GM18517 (cell line): Measurements from ENCODE around the gene RPGRIP1L.
A peak's percentile ranks its signal among the peaks of the same experiment; 100 is the strongest.

Experiments
- ATAC-seq: cut with Tn5 transposase; IDR thresholded peaks from one replicate; pipeline ENCODE4 v1.9.1; 2021; ENCODE audit warnings: mild to moderate bottlenecking, moderate library complexity; ENCODE audit not compliant: unreplicated experiment

The RPGRIP1L gene

GRCh38 chr16:53703590-53704444 is at the start of gene RPGRIP1L, which contains the start of gene FTO:
TSS of gene RPGRIP1L (minus strand) at chr16:53703859. CDS start at chr16:53700723, 3,136 bp downstream.
TSS of gene FTO (plus strand) at chr16:53704156.
- peak; percentile 99 for ATAC-seq

GRCh38 chr16:53753431-53753830 is 49.8 kb upstream of the RPGRIP1L start:
- ATAC-seq: no peak

- no peak for ATAC-seq
Observed at GRCh38 chr16:53752560-53752959, 48.9 kb upstream of the RPGRIP1L start.

- ATAC-seq: no peak
Observed at GRCh38 chr16:53745753-53746266, 42.2 kb upstream of the RPGRIP1L start.

DNA sequence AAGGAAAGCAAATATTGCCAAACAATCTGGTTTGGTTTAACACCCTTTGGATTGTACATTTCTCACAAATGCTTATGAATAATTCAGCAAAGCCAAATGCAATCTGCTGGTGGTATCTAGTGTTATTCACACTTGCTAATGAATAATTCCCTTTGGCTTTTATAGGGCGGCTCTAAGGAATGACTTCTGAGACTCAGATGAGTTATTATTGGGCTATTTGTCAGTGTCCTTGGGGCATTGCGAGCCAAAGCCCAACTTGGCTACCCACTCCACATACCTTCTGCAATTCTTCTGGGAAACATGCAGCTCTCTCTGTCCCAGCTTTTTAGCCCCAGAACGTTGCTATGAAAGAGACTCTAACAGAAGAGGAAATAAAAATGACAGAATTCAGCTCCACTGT is 41.4 kb upstream of the RPGRIP1L start:
- no peak for ATAC-seq

- ATAC-seq: no peak
Observed at GRCh38 chr16:53744449-53744848, 40.8 kb upstream of the RPGRIP1L start.

DNA sequence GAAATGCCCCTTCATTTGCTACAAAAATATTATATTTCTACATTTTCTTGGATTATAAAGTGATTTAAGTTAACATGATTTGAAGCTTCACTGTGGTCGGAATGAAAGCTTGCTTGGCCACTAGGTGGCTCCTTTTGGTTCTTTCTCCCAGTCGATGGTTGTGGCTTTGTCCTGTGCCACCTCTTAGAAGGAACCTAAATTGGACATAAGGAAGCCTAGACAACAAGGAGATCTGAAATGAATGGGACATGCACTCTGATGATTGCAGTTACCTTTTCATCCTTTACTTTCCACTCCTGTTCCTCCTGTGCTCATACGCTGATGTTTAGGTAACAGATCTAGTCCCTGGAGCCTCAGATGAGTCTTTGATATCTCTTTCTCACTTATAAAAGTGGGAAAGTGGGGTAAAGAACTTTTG is 39.5 kb upstream of the RPGRIP1L start:
- ATAC-seq: no peak

DNA sequence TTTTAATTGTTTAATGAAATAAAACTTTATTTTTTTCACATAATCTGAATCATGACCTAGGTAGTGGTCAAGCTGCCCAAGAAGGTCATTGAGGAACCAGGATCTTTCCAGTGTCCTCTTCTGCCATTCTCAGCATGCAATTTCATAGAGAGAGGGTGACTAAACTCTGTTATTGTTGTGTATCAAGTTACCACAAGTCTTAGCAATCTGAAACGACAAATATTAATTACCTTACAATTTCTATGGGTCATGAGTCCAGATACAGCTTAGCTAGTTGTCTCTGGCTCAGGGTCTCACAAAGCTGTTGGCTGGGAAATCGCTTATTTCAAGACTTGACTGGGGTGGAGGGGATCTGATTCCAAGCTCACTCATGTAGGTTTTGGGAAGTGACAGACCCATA is 37.9 kb upstream of the RPGRIP1L start:
- no peak for ATAC-seq

DNA sequence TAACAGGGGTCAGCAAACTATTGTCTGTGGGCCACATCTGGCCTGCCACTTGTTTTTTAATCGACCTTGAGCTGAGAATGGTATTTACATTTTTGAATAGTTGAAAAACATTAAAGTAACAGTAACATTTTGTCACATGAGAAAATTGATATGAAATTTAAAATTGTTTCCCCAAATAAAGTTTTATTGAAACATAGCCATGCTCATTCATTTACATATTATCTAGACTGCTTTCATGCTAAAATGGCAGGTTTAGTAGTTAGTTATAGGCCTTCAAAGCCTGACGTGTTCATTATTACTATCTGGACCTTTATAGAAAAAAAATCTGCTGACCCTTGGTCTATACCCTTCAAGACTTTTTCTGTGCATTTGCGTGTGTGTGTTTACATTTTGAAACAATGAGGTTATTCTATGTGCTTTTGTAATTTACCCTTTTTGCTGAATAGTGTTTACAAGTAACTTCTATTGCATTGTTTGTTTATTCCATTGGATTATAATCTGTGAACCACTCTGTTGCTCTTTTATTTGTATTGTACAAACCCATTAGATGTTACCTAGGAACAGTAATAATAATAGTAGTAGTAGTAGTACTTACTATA is 37.4 kb upstream of the RPGRIP1L start:
- no peak for ATAC-seq

- ATAC-seq: no peak
Observed at GRCh38 chr16:53740476-53740875, 36.8 kb upstream of the RPGRIP1L start.

- ATAC-seq: no peak
Observed at GRCh38 chr16:53737552-53737951, 33.9 kb upstream of the RPGRIP1L start.

GRCh38 chr16:53736297-53736696 is 32.6 kb upstream of the RPGRIP1L start:
- ATAC-seq: no peak

DNA sequence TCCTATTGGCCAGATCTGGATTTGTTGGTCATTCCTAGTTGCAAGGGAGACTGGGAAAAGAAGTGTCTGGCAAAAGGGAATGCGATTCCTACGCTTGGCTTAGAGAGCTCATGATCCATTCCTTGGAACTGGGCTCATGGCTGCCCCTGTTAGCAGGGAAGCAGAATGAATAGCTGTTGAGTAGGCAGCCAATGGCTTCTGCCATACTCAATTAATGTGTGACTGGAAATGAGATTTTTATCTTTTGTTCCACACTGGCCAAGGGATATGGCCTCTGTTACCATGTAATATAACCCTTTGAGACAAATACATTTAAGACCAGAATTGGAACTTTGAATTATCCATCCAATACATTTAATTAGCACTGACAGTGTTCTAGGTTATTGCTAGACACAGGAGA is 31.2 kb upstream of the RPGRIP1L start:
- ATAC-seq: no peak

DNA sequence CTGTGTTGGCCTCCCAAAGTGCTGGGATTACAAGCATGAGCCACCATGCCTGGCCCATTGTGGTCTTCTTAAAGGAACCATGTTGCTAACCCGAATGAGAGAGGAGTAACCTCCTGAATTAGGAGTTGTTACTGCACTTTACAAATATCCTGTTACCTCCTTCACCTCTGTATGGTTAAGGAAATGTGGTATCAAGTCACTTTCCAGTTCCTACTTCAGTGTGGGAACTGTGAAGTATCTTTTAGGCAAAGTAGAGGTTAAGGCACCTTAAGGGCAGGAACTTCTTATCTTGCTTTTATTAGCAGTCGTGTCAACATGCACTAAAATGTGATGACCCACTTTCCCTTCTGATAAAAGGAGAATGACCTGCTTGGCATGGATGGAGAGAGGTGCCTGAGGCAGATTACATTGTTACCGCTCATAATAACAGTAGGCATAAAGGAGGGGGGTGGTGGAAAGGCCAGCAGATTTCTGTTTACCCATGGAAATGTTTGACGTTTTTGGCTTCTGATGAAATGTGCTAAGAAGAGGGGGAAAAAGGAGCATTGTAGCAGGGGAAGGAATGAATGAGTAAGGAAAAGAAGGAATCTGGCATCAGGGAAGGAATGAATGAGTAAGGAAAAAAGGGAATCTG is 28.8 kb upstream of the RPGRIP1L start:
- ATAC-seq: no peak

DNA sequence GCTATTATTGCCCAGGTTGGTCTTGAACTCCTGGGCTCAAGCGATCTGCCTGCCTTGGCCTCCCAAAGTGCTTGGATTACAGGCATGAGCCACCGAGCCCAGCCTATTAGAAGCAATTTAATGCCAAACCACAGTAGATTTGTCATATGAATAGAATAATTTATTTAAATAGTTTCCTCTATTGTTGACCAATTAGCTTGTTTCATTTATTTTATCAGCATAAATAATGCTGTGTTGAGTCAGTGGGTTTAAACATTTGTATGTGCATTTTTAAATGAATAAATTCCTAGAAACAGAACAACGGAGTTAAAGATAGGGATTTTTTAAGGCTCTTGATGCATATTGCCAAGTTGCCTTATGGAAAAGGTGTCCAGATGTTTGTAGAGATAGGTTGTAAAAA is 27.0 kb upstream of the RPGRIP1L start:
- no peak for ATAC-seq

DNA sequence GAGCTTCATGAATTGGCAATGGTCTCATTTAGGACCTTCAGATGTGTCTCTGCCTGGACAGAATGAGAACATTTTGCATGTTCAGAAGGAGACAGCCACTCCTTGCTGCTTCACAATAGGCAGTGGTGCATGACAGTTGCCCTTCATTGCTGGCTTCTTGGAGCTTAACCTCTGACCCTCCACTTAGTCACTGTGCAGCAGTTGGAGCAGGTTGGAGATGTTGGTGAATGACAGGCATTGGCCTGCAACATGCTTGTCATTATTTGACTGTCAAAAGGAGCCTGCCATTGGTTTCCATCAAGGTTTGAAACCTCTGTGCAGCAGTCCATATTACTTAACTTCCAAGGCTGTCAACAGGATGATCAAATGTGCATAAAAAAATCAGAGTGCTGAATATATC is 23.0 kb upstream of the RPGRIP1L start:
- no peak for ATAC-seq

DNA sequence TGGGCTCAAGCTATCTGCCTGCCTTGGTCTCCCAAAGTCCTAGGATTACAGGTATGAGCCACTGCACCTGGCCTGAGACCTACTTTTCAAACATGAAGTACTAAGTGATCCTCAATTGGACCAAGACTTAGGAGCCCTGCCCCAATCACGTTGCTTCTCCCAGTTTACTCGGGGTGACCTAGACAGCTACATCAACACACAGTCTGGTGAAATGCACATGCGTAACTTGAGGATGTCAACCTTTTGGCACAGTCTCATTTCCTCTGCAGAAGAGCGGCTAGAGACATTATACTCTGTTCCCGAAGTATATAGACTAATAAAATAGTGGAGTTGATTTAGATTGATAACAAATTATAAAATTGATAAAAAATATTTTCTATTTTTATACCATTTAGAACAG is 17.4 kb upstream of the RPGRIP1L start:
- ATAC-seq: no peak

DNA sequence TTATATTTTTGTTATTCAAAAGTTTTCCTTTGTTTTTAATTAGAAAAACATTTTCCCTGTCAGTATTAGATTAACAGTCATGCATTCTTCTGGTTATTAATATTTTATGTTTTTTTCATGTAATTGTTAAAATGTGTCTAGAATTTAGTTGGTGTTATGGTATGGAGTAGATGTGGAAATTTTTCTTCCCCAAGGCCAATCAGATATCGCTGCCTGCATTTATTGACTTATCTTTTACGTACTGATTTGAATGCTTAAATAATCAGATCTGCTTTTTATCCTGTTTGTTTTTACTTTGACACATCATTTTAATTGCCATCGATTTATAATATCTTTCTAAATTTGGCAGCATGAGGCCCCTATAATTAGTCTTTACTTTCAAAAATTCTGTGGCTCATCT is 13.9 kb upstream of the RPGRIP1L start:
- no peak for ATAC-seq

DNA sequence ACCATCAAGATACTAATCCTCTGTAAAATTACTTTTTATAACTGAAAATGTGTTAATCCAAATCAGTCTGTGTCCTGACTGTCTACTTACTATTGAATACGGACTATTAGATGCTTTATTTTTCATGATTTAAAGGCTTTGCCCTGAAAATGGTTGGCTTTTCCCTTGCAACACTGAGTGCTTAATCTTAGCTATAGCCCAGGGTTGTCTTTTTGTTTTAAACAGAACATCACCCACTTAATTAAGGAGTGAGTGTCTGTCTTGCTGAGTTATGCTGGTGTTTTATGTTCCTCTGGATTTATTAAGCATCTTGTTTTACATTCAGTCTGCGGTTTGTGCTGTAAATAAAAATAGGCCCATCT is 11.3 kb upstream of the RPGRIP1L start:
- ATAC-seq: no peak

DNA sequence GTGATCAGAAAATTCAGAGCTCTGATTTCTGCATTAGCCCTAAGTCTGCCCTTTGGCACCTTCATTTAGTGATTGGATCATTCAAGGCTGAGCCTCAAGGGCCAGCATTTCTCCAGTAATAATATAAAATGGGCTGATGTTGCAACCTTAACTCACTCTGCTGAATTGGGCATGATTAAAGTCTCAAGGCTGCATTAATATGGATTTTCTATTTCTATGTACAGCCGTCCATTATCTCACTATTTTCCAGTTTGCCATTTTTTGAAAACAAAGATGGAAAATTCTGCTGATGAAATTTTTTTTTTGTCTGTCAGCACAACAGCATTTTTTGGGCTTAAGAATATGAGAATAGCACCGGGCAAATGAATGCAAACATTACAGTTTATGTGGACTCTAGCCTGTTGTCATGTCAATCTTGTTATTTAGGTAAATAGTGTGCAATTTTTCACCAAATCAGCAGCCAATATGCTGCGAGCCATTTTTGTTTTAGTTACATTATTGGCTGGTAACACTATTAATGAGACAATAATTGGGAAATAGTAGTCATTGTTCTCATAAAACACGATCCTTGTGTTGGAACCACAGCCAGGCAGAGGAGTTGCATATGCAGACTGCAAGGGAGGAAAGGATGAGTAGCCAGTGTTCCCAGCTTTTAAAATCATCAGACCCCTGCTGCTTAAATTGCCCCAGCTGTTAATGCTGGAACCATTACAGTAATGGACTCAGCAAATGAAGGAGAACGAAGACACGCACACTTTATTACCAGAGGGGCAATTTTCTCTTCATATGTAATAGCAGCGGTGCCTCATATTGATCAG is 10.8 kb upstream of the RPGRIP1L start:
- ATAC-seq: no peak
